CD8-positive, alpha-beta memory T cell (primary cell): Measurements from ENCODE around the gene AQP2. TPM values are rescaled to one million over a fixed set of nuclear protein-coding genes. Genes with fewer than 3 reads are reported as not detected.

Experiments
- CTCF ChIA-PET: fragments of 350-600 bp; sonication (Branson Sonifier 250); formaldehyde crosslinking; loops from one replicate; lab custom pipeline; 2021; ENCODE audit warnings: antibody characterized with exemption; lab: Charles Lee
- POLR2A ChIA-PET: fragments of 350-600 bp; sonication (Branson Sonifier 250); formaldehyde crosslinking; loops from one replicate; lab custom pipeline; 2021; ENCODE audit warnings: antibody characterized with exemption; lab: Charles Lee
- DNase-seq, 5 donors: peaks; one replicate each; pipeline versions ENCODE4 v3.0.0 to v3.0.0-alpha.2; 2020 to 2022; ENCODE audit warnings: mixed read lengths in 1 of 5
- H3K27ac ChIP-seq: one replicate; pipeline ENCODE4 v1.7.0; 2013; ENCODE audit warnings: low read depth, mild to moderate bottlenecking, low read length, moderate library complexity
- H3K27me3 ChIP-seq: 2 replicates; pipeline ENCODE4 v1.7.0; 2013; ENCODE audit warnings: low read length, mild to moderate bottlenecking; ENCODE audit not compliant: insufficient read depth, poor library complexity, severe bottlenecking
- H3K36me3 ChIP-seq: 2 replicates; pipeline ENCODE4 v1.7.0; 2013; ENCODE audit warnings: mild to moderate bottlenecking, low read length, moderate library complexity; ENCODE audit not compliant: insufficient read depth
- H3K4me1 ChIP-seq: 2 replicates; pipeline ENCODE4 v1.7.0; 2013; ENCODE audit warnings: mild to moderate bottlenecking, low read length, moderate library complexity; ENCODE audit not compliant: insufficient read depth
- H3K4me3 ChIP-seq: 2 replicates; pipeline ENCODE4 v1.7.0; 2013; ENCODE audit warnings: mild to moderate bottlenecking, low read length
- H3K9me3 ChIP-seq: 2 replicates; pipeline ENCODE4 v1.7.0; 2013; ENCODE audit warnings: mild to moderate bottlenecking, low read length
- H3K27ac Mint-ChIP-seq, 8 donors: one replicate each; pipeline ENCODE4 v1.8.0; 2020 to 2021; ENCODE audit warnings: mixed read lengths in 8 of 8, mild to moderate bottlenecking in 6 of 8, inconsistent platforms in 3 of 8, moderate library complexity in 3 of 8
- H3K27me3 Mint-ChIP-seq, 2 donors: one replicate each; pipeline ENCODE4 v1.8.0; 2020 to 2021; ENCODE audit warnings: mixed read lengths in 2 of 2, mild to moderate bottlenecking in 1 of 2, moderate library complexity in 1 of 2
- H3K36me3 Mint-ChIP-seq, 3 donors: one replicate each; pipeline ENCODE4 v1.8.0; 2020 to 2021; ENCODE audit warnings: mixed read lengths in 3 of 3, inconsistent platforms in 1 of 3, mild to moderate bottlenecking in 1 of 3
- H3K4me1 Mint-ChIP-seq, 3 donors: one replicate each; pipeline ENCODE4 v1.8.0; 2020 to 2021; ENCODE audit warnings: mixed read lengths in 3 of 3, inconsistent platforms in 1 of 3, mild to moderate bottlenecking in 1 of 3
- H3K4me3 Mint-ChIP-seq, 7 donors: one replicate each; pipeline ENCODE4 v1.8.0; 2020 to 2021; ENCODE audit warnings: mixed read lengths in 7 of 7, mild to moderate bottlenecking in 6 of 7, moderate library complexity in 4 of 7, inconsistent platforms in 2 of 7
- H3K9me3 Mint-ChIP-seq, 5 donors: one replicate each; pipeline ENCODE4 v1.8.0; 2020 to 2022; ENCODE audit warnings: mixed read lengths in 5 of 5, mild to moderate bottlenecking in 3 of 5, moderate library complexity in 2 of 5, inconsistent platforms in 1 of 5
- polyA plus RNA-seq: library from polyadenylated mRNA; unstranded; fragments of 300-500 nt; fragmentation: Illumina TruSeq; gene quantifications from one replicate; pipeline ENCODE4 v1.2.3, GENCODE V29; 2021
- total RNA-seq, 2 experiments: library from RNA; stranded (reverse); gene quantifications; one replicate each; pipeline ENCODE4 v1.2.3, GENCODE V29; 2021

The AQP2 gene
- total and polyA plus RNA-seq, 3 experiments from 2014 or later = not detected

GRCh38 chr12:49912345-49913255, 37.9 kb upstream of the AQP2 start:
- no peak overlapping the region for H3K27ac Mint-ChIP-seq
- Histone ChIP-seq H3K4me1 (no peaks in the 10 kb centered on the region), H3K9me3 (no peaks in the 10 kb centered on the region), H3K4me3 (no peak overlapping the region), H3K27ac (no peak overlapping the region), H3K36me3 (no peaks in the 10 kb centered on the region), H3K27me3 (no peaks in the 10 kb centered on the region)
- H3K36me3 Mint-ChIP-seq = no peaks in the 10 kb centered on the region
- ChIA-PET CTCF (no interaction called here), POLR2A (no interaction called here)
- no peaks in the 10 kb centered on the region for H3K4me1 Mint-ChIP-seq
- H3K9me3 Mint-ChIP-seq = no peaks in the 10 kb centered on the region
- no peak overlapping the region for H3K4me3 Mint-ChIP-seq
- H3K27me3 Mint-ChIP-seq = peaks cover 3 to 24% of the 10 kb centered on the region in 2 donors
- no peak for DNase-seq

- CTCF ChIA-PET = interaction anchor here (0.9 to 1.1 kb wide), 2 partner anchors 49 to 175 kb away, joined by 3 to 5 read pairs; partner anchors contain the start of gene TMBIM6
- H3K36me3 ChIP-seq = no peaks in the 10 kb centered on the region
- no peak overlapping the region for H3K4me3 ChIP-seq
- H3K27ac Mint-ChIP-seq = no peak overlapping the region
- POLR2A ChIA-PET = no interaction called here
- no peak overlapping the region for H3K4me3 Mint-ChIP-seq
- H3K9me3 ChIP-seq = no peaks in the 10 kb centered on the region
- H3K36me3 Mint-ChIP-seq = no peaks in the 10 kb centered on the region
- H3K27ac ChIP-seq = no peak overlapping the region
- H3K27me3 Mint-ChIP-seq = peaks cover 5 to 20% of the 10 kb centered on the region in 2 donors
- no peaks in the 10 kb centered on the region for H3K4me1 Mint-ChIP-seq
- no peaks in the 10 kb centered on the region for H3K4me1 ChIP-seq
- H3K27me3 ChIP-seq = no peaks in the 10 kb centered on the region
- no peaks in the 10 kb centered on the region for H3K9me3 Mint-ChIP-seq
- no peak for DNase-seq
Observed at GRCh38 chr12:49916129-49916919, 34.2 kb upstream of the AQP2 start.

GRCh38 chr12:49917166-49917787, 33.3 kb upstream of the AQP2 start:
- no peak for DNase-seq
- no peaks in the 10 kb centered on the region for H3K4me1 ChIP-seq
- H3K27ac ChIP-seq = no peak overlapping the region
- Mint-ChIP-seq H3K4me3 (no peak overlapping the region), H3K9me3 (no peaks in the 10 kb centered on the region), H3K27ac (no peak overlapping the region), H3K27me3 (peaks cover 5 to 16% of the 10 kb centered on the region in 2 donors), H3K36me3 (no peaks in the 10 kb centered on the region), H3K4me1 (no peaks in the 10 kb centered on the region)
- POLR2A ChIA-PET = no interaction called here
- H3K27me3 ChIP-seq = no peaks in the 10 kb centered on the region
- CTCF ChIA-PET = no interaction called here
- no peak overlapping the region for H3K4me3 ChIP-seq
- no peaks in the 10 kb centered on the region for H3K36me3 ChIP-seq
- no peaks in the 10 kb centered on the region for H3K9me3 ChIP-seq

GRCh38 chr12:49917788-49918173, 32.8 kb upstream of the AQP2 start:
- Histone ChIP-seq H3K27me3 (no peaks in the 10 kb centered on the region), H3K36me3 (no peaks in the 10 kb centered on the region), H3K4me1 (no peaks in the 10 kb centered on the region), H3K27ac (no peak overlapping the region), H3K4me3 (no peak overlapping the region), H3K9me3 (no peaks in the 10 kb centered on the region)
- no peaks in the 10 kb centered on the region for H3K4me1 Mint-ChIP-seq
- DNase-seq = no peak
- peaks cover 5 to 16% of the 10 kb centered on the region in 2 donors for H3K27me3 Mint-ChIP-seq
- no peaks in the 10 kb centered on the region for H3K36me3 Mint-ChIP-seq
- no peaks in the 10 kb centered on the region for H3K9me3 Mint-ChIP-seq
- H3K27ac Mint-ChIP-seq = no peak overlapping the region
- H3K4me3 Mint-ChIP-seq = no peak overlapping the region
- ChIA-PET CTCF (no interaction called here), POLR2A (no interaction called here)

GRCh38 chr12:49920241-49920914, 30.2 kb upstream of the AQP2 start:
- Histone ChIP-seq H3K9me3 (no peaks in the 10 kb centered on the region), H3K4me3 (no peak overlapping the region), H3K27me3 (no peaks in the 10 kb centered on the region), H3K36me3 (no peaks in the 10 kb centered on the region), H3K27ac (no peak overlapping the region), H3K4me1 (no peaks in the 10 kb centered on the region)
- H3K27ac Mint-ChIP-seq = peak overlapping the region in 1 of 8 donors; percentile 29
- no peaks in the 10 kb centered on the region for H3K4me1 Mint-ChIP-seq
- H3K9me3 Mint-ChIP-seq = no peaks in the 10 kb centered on the region
- H3K4me3 Mint-ChIP-seq = no peak overlapping the region
- H3K27me3 Mint-ChIP-seq = peaks cover 2 to 10% of the 10 kb centered on the region in 2 donors
- no peak for DNase-seq
- no peaks in the 10 kb centered on the region for H3K36me3 Mint-ChIP-seq
- POLR2A ChIA-PET = no interaction called here
- CTCF ChIA-PET = no interaction called here

- H3K36me3 ChIP-seq = no peaks in the 10 kb centered on the region
- no peaks in the 10 kb centered on the region for H3K36me3 Mint-ChIP-seq
- H3K9me3 Mint-ChIP-seq = no peaks in the 10 kb centered on the region
- no peak overlapping the region for H3K4me3 Mint-ChIP-seq
- DNase-seq = no peak
- no peak overlapping the region for H3K27ac Mint-ChIP-seq
- POLR2A ChIA-PET = no interaction called here
- H3K4me1 Mint-ChIP-seq = no peaks in the 10 kb centered on the region
- no peaks in the 10 kb centered on the region for H3K4me1 ChIP-seq
- H3K9me3 ChIP-seq = no peaks in the 10 kb centered on the region
- H3K4me3 ChIP-seq = no peak overlapping the region
- H3K27ac ChIP-seq = no peak overlapping the region
- peaks cover 2 to 10% of the 10 kb centered on the region in 2 donors for H3K27me3 Mint-ChIP-seq
- CTCF ChIA-PET = no interaction called here
- H3K27me3 ChIP-seq = no peaks in the 10 kb centered on the region
Observed at GRCh38 chr12:49920915-49921286, 29.6 kb upstream of the AQP2 start.

- Mint-ChIP-seq H3K4me1 (no peaks in the 10 kb centered on the region), H3K27ac (no peak overlapping the region), H3K36me3 (no peaks in the 10 kb centered on the region), H3K9me3 (no peaks in the 10 kb centered on the region), H3K27me3 (peaks cover 2 to 10% of the 10 kb centered on the region in 2 donors), H3K4me3 (no peak overlapping the region)
- DNase-seq = no peak
- ChIA-PET POLR2A (no interaction called here), CTCF (no interaction called here)
- Histone ChIP-seq H3K9me3 (no peaks in the 10 kb centered on the region), H3K27me3 (no peaks in the 10 kb centered on the region), H3K36me3 (no peaks in the 10 kb centered on the region), H3K4me1 (no peaks in the 10 kb centered on the region), H3K27ac (no peak overlapping the region), H3K4me3 (no peak overlapping the region)
Observed at GRCh38 chr12:49921299-49921698, 29.2 kb upstream of the AQP2 start.
